Fibroblast of pulmonary artery (primary cell): Measurements from ENCODE around the gene KRT86.

Experiments
- DNase-seq: peaks from one replicate; pipeline ENCODE4 v3.0.0-alpha.2; 2010; ENCODE audit warnings: low read depth
- H3K4me3 ChIP-seq: replicated peaks from 2 replicates; pipeline ENCODE4 v1.5.1; 2011; ENCODE audit warnings: low read depth, mild to moderate bottlenecking, control low read depth, low read length, moderate library complexity
- TF ChIP-seq, protein P1 (sequence below): IDR thresholded peaks from 2 replicates; pipeline ENCODE4 v1.5.1; 2011; ENCODE audit warnings: mild to moderate bottlenecking, control low read depth, low read length, inconsistent platforms; ENCODE audit errors: missing control alignments

The KRT86 gene

DNA sequence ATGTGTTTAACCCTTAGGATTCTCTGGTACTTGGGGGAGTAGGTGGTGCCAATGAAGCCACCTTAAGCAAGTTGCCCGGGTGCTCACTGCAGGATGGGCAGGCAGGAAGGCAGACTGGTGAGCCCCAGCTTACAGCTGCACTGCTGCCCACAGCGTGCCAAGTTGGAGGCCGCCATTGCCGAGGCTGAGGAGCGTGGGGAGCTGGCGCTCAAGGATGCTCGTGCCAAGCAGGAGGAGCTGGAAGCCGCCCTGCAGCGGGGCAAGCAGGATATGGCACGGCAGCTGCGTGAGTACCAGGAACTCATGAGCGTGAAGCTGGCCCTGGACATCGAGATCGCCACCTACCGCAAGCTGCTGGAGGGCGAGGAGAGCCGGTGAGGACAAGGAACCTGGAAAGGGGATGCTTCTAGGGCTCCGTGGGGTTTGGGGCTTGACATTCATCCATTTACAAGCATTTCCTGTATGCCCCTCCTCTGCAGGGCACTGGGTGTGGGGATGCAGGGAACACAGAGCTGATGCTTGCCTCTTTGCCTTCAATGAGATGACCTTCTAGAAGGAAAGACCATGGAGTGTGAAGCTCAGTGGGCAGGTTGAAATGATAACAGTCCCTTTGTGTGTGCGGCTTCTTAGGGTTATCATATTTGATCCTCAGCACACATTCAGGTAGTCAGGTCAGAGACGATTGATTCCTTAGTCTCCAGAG, 29.0 kb upstream of the KRT86 start:
- TF ChIP-seq, protein P1, sequence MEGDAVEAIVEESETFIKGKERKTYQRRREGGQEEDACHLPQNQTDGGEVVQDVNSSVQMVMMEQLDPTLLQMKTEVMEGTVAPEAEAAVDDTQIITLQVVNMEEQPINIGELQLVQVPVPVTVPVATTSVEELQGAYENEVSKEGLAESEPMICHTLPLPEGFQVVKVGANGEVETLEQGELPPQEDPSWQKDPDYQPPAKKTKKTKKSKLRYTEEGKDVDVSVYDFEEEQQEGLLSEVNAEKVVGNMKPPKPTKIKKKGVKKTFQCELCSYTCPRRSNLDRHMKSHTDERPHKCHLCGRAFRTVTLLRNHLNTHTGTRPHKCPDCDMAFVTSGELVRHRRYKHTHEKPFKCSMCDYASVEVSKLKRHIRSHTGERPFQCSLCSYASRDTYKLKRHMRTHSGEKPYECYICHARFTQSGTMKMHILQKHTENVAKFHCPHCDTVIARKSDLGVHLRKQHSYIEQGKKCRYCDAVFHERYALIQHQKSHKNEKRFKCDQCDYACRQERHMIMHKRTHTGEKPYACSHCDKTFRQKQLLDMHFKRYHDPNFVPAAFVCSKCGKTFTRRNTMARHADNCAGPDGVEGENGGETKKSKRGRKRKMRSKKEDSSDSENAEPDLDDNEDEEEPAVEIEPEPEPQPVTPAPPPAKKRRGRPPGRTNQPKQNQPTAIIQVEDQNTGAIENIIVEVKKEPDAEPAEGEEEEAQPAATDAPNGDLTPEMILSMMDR = no peak

GRCh38 chr12:52245962-52246569, 28.4 kb upstream of the KRT86 start:
- no peak for DNase-seq
- TF ChIP-seq, protein P1 = no peak
- no peak overlapping the region for H3K4me3 ChIP-seq

More for the DNA sequence above, 29.0 kb upstream of the KRT86 start:
- no peak for DNase-seq
- no peak overlapping the region for H3K4me3 ChIP-seq

- H3K4me3 ChIP-seq = no peak overlapping the region
- TF ChIP-seq, protein P1 = no peak
- DNase-seq = no peak
These were observed 27.5 kb upstream of the KRT86 start for GRCh38 chr12:52246720-52247621.

- DNase-seq = no peak
These were observed 26.6 kb upstream of the KRT86 start for GRCh38 chr12:52247622-52248540.

GRCh38 chr12:52248541-52249461, 25.6 kb upstream of the KRT86 start:
- TF ChIP-seq, protein P1 = no peak
- DNase-seq = no peak
- H3K4me3 ChIP-seq = no peak overlapping the region

More at GRCh38 chr12:52247622-52248540, 26.6 kb upstream of the KRT86 start:
- TF ChIP-seq, protein P1 = no peak
- no peak overlapping the region for H3K4me3 ChIP-seq
